ENCODE data around the gene MAN2C1.
"Not testable (repeated sequence)": the region's sequence is repeated elsewhere in the genome, so short reads cannot be mapped to it uniquely, and the experiment has no call there.

MAN2C1 gene

GRCh38 chr15:75355369-75355768 lies 13.0 kb downstream of the MAN2C1 start:
- H3K4me1 ChIP-seq (ENCODE audit: control insufficient read depth in 2 of 2, insufficient read depth in 2 of 2, low read length in 2 of 2), result no peaks in the 10 kb centered on the region
- no peaks in the 10 kb centered on the region for H3K27me3 ChIP-seq (ENCODE audit: control insufficient read depth in 2 of 2, insufficient read depth in 2 of 2, low read length in 2 of 2)
- H3K9me3 ChIP-seq (ENCODE audit: control insufficient read depth in 2 of 2, low read length in 2 of 2), result no peaks in the 10 kb centered on the region
- H3K27ac ChIP-seq (ENCODE audit: low read depth in 2 of 2, low read length in 2 of 2), result no peak overlapping the region
- no peak overlapping the region for H3K4me3 ChIP-seq (ENCODE audit: low read length in 2 of 2)
- no peak overlapping the region for H3K9ac ChIP-seq (ENCODE audit: low read depth in 1 of 2, low read length in 2 of 2)
- peaks cover 28 to 42% of the 10 kb centered on the region in 2 donors for H3K36me3 ChIP-seq (ENCODE audit: control insufficient read depth in 2 of 2, insufficient read depth in 2 of 2, low read length in 2 of 2)

DNA sequence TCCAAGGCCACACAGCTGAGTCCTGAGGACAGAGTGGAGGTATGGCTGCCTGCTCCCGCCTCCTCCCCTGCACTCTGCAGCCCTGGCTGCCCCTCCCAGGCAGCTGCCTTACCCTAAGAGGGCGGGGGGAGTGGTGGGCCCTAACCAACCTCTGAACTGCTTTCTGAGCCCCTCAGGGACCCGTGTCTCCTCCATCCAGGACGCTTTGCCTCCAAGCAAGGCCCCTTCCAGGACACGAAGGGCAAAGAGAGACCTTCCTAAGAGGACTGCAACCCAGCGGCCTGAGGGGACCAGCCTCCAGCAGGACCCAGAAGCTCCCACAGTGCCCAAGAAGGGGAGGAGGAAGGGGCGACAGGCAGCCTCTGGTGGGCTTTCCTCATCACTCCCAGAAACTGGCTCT lies 14.0 kb downstream of the MAN2C1 start:
- H3K27ac ChIP-seq (ENCODE audit: low read depth in 2 of 2, low read length in 2 of 2), result no peak overlapping the region
- H3K9me3 ChIP-seq (ENCODE audit: control insufficient read depth in 2 of 2, low read length in 2 of 2), result no peaks in the 10 kb centered on the region
- peaks cover 22 to 34% of the 10 kb centered on the region in 2 donors for H3K36me3 ChIP-seq (ENCODE audit: control insufficient read depth in 2 of 2, insufficient read depth in 2 of 2, low read length in 2 of 2)
- no peak overlapping the region for H3K9ac ChIP-seq (ENCODE audit: low read depth in 1 of 2, low read length in 2 of 2)
- H3K4me1 ChIP-seq (ENCODE audit: control insufficient read depth in 2 of 2, insufficient read depth in 2 of 2, low read length in 2 of 2), result no peaks in the 10 kb centered on the region
- H3K4me3 ChIP-seq (ENCODE audit: low read length in 2 of 2), result no peak overlapping the region
- H3K27me3 ChIP-seq (ENCODE audit: control insufficient read depth in 2 of 2, insufficient read depth in 2 of 2, low read length in 2 of 2), result no peaks in the 10 kb centered on the region

GRCh38 chr15:75353604-75354003 lies 14.8 kb downstream of the MAN2C1 start:
- no peaks in the 10 kb centered on the region for H3K9me3 ChIP-seq (ENCODE audit: control insufficient read depth in 2 of 2, low read length in 2 of 2)
- H3K4me1 ChIP-seq (ENCODE audit: control insufficient read depth in 2 of 2, insufficient read depth in 2 of 2, low read length in 2 of 2), result peaks cover 5 to 6% of the 10 kb centered on the region in 2 donors
- H3K36me3 ChIP-seq (ENCODE audit: control insufficient read depth in 2 of 2, insufficient read depth in 2 of 2, low read length in 2 of 2), result peaks cover 14 to 30% of the 10 kb centered on the region in 2 donors
- H3K27me3 ChIP-seq (ENCODE audit: control insufficient read depth in 2 of 2, insufficient read depth in 2 of 2, low read length in 2 of 2), result no peaks in the 10 kb centered on the region
- H3K27ac ChIP-seq (ENCODE audit: low read depth in 2 of 2, low read length in 2 of 2), result no peak overlapping the region
- H3K9ac ChIP-seq (ENCODE audit: low read depth in 1 of 2, low read length in 2 of 2), result no peak overlapping the region
- no peak overlapping the region for H3K4me3 ChIP-seq (ENCODE audit: low read length in 2 of 2)

DNA sequence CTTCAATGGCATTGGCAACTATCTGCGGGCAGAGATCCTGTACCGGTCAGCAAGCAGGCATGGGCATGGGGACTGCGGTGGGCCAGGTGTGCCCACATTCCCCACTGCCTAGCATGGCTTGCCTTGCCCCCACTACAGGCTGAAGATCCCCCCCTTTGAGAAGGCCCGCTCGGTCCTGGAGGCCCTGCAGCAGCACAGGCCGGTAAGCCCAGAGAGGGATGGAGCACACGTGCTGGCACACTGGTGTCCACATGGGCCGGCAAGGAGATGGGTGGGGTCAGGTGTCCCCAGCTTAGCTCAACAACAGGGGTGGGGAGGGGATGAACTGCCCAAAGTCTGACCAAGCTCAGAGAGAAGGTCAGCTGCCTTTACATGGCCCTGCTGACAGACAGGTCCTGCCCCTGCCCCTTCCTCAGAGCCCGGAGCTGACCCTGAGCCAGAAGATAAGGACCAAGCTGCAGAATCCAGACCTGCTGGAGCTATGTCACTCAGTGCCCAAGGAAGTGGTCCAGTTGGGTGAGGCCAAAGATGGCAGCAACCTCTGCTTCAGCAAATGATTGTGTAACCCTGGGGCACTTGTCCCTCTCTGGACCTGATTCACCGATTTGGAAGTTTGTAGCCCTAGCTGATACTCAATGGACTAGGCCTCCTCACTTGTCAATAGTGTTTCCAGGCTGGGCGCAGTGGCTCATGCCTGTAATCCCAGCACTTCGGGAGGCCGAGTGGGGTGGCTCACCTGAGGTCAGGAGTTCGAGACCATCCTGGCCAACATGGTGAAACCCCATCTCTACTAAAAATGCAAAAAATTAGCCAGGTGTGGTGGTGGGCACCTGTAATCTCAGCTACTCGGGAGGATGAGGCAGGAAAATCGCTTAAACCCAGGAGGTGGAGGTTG lies 16.0 kb downstream of the MAN2C1 start:
- H3K4me1 ChIP-seq (ENCODE audit: control insufficient read depth in 2 of 2, insufficient read depth in 2 of 2, low read length in 2 of 2), result peaks cover 8 to 9% of the 10 kb centered on the region in 2 donors
- H3K36me3 ChIP-seq (ENCODE audit: control insufficient read depth in 2 of 2, insufficient read depth in 2 of 2, low read length in 2 of 2), result peaks cover 6 to 23% of the 10 kb centered on the region in 2 donors
- no peak overlapping the region for H3K9ac ChIP-seq (ENCODE audit: low read depth in 1 of 2, low read length in 2 of 2)
- no peak overlapping the region for H3K27ac ChIP-seq (ENCODE audit: low read depth in 2 of 2, low read length in 2 of 2)
- no peak overlapping the region for H3K4me3 ChIP-seq (ENCODE audit: low read length in 2 of 2)
- H3K9me3 ChIP-seq (ENCODE audit: control insufficient read depth in 2 of 2, low read length in 2 of 2), result no peaks in the 10 kb centered on the region
- H3K27me3 ChIP-seq (ENCODE audit: control insufficient read depth in 2 of 2, insufficient read depth in 2 of 2, low read length in 2 of 2), result no peaks in the 10 kb centered on the region

DNA sequence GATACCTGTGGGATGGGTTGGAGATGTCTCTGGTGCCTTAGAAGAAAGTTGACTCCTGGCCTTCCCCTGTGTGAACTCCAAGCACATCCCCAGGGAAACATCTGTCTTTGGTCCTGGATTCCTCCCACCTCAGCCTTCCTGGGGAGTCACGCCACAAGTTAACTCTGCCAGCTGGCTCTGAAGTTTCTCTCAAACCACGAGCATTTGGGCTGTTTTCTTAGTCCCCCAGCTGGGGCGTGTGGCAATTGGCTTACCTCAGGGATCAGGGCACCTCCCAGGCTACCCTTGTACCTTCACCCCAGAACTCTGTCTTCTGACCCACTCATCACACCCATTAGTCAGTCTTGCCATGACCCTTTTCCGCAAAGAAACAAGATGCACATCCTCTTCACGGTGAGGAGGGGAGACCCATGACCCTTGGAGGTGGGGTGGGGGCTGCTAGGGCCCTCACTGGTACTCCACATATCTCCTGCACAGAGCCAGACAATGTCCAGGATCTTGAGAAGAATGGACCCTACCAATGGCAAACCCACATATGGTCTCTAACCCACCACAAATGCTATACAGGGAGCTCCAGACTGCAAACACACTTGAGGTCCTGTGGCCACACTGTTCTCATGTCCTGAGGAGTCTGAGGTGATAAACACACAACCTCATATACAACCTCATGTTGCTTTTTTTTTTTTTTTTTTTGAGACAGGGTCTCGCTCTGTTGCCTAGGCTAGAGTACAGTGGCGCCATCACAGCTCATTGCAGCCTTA lies 17.6 kb downstream of the MAN2C1 start:
- no peak overlapping the region for H3K9ac ChIP-seq (ENCODE audit: low read depth in 1 of 2, low read length in 2 of 2)
- no peak overlapping the region for H3K4me3 ChIP-seq (ENCODE audit: low read length in 2 of 2)
- peaks cover 9 to 13% of the 10 kb centered on the region in 2 donors for H3K4me1 ChIP-seq (ENCODE audit: control insufficient read depth in 2 of 2, insufficient read depth in 2 of 2, low read length in 2 of 2)
- H3K27me3 ChIP-seq (ENCODE audit: control insufficient read depth in 2 of 2, insufficient read depth in 2 of 2, low read length in 2 of 2), result no peaks in the 10 kb centered on the region
- no peak overlapping the region for H3K27ac ChIP-seq (ENCODE audit: low read depth in 2 of 2, low read length in 2 of 2)
- peaks cover 0 to 12% of the 10 kb centered on the region in 2 donors for H3K36me3 ChIP-seq (ENCODE audit: control insufficient read depth in 2 of 2, insufficient read depth in 2 of 2, low read length in 2 of 2)
- no peaks in the 10 kb centered on the region for H3K9me3 ChIP-seq (ENCODE audit: control insufficient read depth in 2 of 2, low read length in 2 of 2)

GRCh38 chr15:75349851-75350588 lies 18.4 kb downstream of the MAN2C1 start:
- H3K9me3 ChIP-seq (ENCODE audit: control insufficient read depth in 2 of 2, low read length in 2 of 2), result no peaks in the 10 kb centered on the region
- H3K4me1 ChIP-seq (ENCODE audit: control insufficient read depth in 2 of 2, insufficient read depth in 2 of 2, low read length in 2 of 2), result peaks cover 9 to 13% of the 10 kb centered on the region in 2 donors
- H3K27me3 ChIP-seq (ENCODE audit: control insufficient read depth in 2 of 2, insufficient read depth in 2 of 2, low read length in 2 of 2), result no peaks in the 10 kb centered on the region
- no peak overlapping the region for H3K9ac ChIP-seq (ENCODE audit: low read depth in 1 of 2, low read length in 2 of 2)
- no peak overlapping the region for H3K27ac ChIP-seq (ENCODE audit: low read depth in 2 of 2, low read length in 2 of 2)
- H3K4me3 ChIP-seq (ENCODE audit: low read length in 2 of 2), result no peak overlapping the region
- peaks cover 0 to 7% of the 10 kb centered on the region in 2 donors for H3K36me3 ChIP-seq (ENCODE audit: control insufficient read depth in 2 of 2, insufficient read depth in 2 of 2, low read length in 2 of 2)

DNA sequence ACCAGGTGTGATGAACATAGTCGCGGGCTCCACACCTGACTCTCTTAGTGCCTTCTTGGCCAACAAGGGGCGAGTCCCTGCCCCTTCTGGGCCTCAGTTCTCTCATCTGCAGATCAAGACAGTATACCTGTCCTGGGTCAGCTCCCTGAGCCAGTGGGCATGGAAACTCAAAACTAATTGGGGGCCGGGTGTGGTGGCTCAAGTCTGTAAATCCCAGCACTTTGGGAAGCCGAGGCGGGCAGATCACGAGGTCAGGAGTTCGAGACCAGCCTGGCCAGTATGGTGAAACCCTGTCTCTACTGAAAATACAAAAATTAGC lies 19.1 kb downstream of the MAN2C1 start:
- not testable (repeated sequence) for H3K27ac ChIP-seq (ENCODE audit: low read depth in 2 of 2, low read length in 2 of 2); H3K36me3 ChIP-seq (ENCODE audit: control insufficient read depth in 2 of 2, insufficient read depth in 2 of 2, low read length in 2 of 2); H3K27me3 ChIP-seq (ENCODE audit: control insufficient read depth in 2 of 2, insufficient read depth in 2 of 2, low read length in 2 of 2); H3K9ac ChIP-seq (ENCODE audit: low read depth in 1 of 2, low read length in 2 of 2); H3K9me3 ChIP-seq (ENCODE audit: control insufficient read depth in 2 of 2, low read length in 2 of 2); H3K4me3 ChIP-seq (ENCODE audit: low read length in 2 of 2)
- peaks cover 9 to 13% of the 10 kb centered on the region in 2 donors for H3K4me1 ChIP-seq (ENCODE audit: control insufficient read depth in 2 of 2, insufficient read depth in 2 of 2, low read length in 2 of 2)

DNA sequence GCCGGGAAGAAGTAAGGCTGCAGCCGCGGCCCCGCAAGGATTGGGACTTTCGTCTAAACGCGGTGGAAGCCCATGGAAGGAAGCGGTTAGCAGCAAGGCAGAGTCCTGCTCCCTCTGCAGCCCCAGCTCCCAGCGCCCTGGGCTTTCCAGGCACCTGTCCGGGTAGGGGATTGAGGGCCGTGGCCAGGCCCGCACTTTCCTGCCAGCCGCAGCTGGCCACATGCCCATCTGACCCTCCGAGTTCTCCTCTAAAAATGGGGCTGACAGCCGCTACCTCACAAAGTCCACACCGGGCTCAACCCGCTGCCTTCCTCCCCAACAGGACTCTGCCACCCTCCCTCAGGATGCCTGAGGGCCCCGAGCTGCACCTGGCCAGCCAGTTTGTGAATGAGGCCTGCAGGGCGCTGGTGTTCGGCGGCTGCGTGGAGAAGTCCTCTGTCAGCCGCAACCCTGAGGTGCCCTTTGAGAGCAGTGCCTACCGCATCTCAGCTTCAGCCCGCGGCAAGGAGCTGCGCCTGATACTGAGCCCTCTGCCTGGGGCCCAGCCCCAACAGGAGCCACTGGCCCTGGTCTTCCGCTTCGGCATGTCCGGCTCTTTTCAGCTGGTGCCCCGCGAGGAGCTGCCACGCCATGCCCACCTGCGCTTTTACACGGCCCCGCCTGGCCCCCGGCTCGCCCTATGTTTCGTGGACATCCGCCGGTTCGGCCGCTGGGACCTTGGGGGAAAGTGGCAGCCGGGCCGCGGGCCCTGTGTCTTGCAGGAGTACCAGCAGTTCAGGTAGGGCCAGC lies 19.7 kb downstream of the MAN2C1 start:
- Histone ChIP-seq H3K9ac (ENCODE audit: low read depth in 1 of 2, low read length in 2 of 2) (peak overlapping the region; percentile 47 to 88), H3K36me3 (ENCODE audit: control insufficient read depth in 2 of 2, insufficient read depth in 2 of 2, low read length in 2 of 2) (peaks cover 0 to under 1% of the 10 kb centered on the region in 2 donors), H3K4me1 (ENCODE audit: control insufficient read depth in 2 of 2, insufficient read depth in 2 of 2, low read length in 2 of 2) (peaks cover 9 to 13% of the 10 kb centered on the region in 2 donors)

DNA sequence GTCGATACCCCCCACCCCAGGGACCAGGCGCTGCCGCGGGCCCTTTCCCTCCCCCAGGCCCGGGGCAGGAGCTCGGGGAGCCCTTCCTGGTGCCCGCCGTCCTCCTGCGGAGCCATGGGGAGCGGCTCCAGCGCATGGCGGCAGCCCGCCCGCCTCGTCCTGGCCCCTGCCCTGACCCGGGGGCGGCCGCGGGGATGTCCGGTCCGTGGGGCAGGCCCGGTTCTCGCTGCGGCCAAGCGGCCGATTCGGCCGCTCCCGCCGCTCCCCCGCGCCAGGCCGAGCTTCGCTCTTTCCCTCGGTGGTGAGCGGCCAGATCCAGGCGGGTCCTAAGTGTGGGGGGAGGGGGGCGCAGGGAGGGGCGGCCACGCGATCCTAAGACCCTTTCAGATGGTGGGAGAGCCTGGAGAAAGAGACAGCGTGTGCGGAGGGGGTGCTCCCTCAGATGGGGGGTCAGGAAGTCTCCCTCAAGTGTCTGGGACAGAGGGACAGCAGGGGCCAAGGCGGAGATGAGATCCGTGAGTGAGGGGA lies 20.3 kb downstream of the MAN2C1 start:
- Histone ChIP-seq H3K4me3 (ENCODE audit: low read length in 2 of 2) (peak overlapping the region; percentile 73 to 89), H3K9me3 (ENCODE audit: control insufficient read depth in 2 of 2, low read length in 2 of 2) (no peaks in the 10 kb centered on the region), H3K9ac (ENCODE audit: low read depth in 1 of 2, low read length in 2 of 2) (peak overlapping the region; percentile 83 to 88), H3K27me3 (ENCODE audit: control insufficient read depth in 2 of 2, insufficient read depth in 2 of 2, low read length in 2 of 2) (no peaks in the 10 kb centered on the region), H3K36me3 (ENCODE audit: control insufficient read depth in 2 of 2, insufficient read depth in 2 of 2, low read length in 2 of 2) (no peaks in the 10 kb centered on the region), H3K27ac (ENCODE audit: low read depth in 2 of 2, low read length in 2 of 2) (peak overlapping the region in 1 of 2 donors; percentile 74), H3K4me1 (ENCODE audit: control insufficient read depth in 2 of 2, insufficient read depth in 2 of 2, low read length in 2 of 2) (peaks cover 9 to 13% of the 10 kb centered on the region in 2 donors)

More for the DNA sequence above, 19.7 kb downstream of the MAN2C1 start:
- peak overlapping the region in 1 of 2 donors; percentile 74 for H3K27ac ChIP-seq (ENCODE audit: low read depth in 2 of 2, low read length in 2 of 2)
- no peaks in the 10 kb centered on the region for H3K9me3 ChIP-seq (ENCODE audit: control insufficient read depth in 2 of 2, low read length in 2 of 2)
- no peaks in the 10 kb centered on the region for H3K27me3 ChIP-seq (ENCODE audit: control insufficient read depth in 2 of 2, insufficient read depth in 2 of 2, low read length in 2 of 2)
- H3K4me3 ChIP-seq (ENCODE audit: low read length in 2 of 2), result peak overlapping the region; percentile 73 to 89
